NT2/D1 (cell line): ENCODE results near the gene TRPM2.

ENCODE experiments used
- SUZ12 ChIP-seq: IDR thresholded peaks from 2 replicates; pipeline ENCODE4 v1.6.1; 2011; ENCODE audit not compliant: insufficient read length, insufficient read depth; ENCODE audit errors: extremely low read depth
- YY1 ChIP-seq: IDR thresholded peaks from 2 replicates; pipeline ENCODE4 v1.6.1; 2011; ENCODE audit not compliant: insufficient read length, insufficient read depth
- ZNF274 ChIP-seq: IDR thresholded peaks from 2 replicates; pipeline ENCODE4 v1.6.1; 2011; ENCODE audit warnings: mild to moderate bottlenecking, low read depth, low read length

DNA sequence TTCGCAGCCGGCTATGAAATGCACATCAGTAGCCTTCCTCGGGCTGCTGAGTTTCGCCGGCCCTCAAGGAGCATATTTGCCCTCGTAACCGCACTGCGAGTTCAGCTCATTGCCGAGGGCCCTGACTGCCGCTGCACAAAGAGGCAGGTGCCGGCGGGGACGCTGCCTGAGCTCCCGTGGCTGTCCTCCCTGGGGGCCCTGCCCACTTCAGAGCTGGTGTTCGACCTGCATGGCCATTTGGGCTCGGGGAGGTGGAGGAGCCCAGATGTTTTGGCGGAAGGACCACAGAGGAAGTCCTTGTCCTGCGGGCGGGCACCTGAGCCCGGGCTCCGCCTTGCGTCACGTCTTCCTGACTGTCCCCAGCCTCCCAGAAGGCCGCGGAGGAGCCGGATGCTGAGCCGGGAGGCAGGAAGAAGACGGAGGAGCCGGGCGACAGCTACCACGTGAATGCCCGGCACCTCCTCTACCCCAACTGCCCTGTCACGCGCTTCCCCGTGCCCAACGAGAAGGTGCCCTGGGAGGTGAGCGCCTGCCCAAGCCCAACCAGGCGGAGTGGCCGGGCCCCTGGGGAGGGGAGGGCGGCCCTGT, 72.0 kb downstream of the TRPM2 start:
- TF ChIP-seq YY1, result no peak
- no peak for TF ChIP-seq SUZ12
- TF ChIP-seq ZNF274, result no peak
